PC-3 (cell line): ENCODE results near the gene TRIM47. TPM values are rescaled to one million over a fixed set of nuclear protein-coding genes. Genes with fewer than 3 reads are reported as not detected.

ENCODE experiments used
- ATAC-seq: fragments of 200-7000 bp; cut with Tn5 transposase; 2 replicates; pipeline ENCODE4 v1.9.1; 2020; ENCODE audit warnings: mild to moderate bottlenecking, moderate library complexity
- BruUV-seq: library from RNA; stranded (reverse); fragments of 400-500 nt; replicated peaks from 2 replicates; lab custom pipeline; 2021; lab: Mats Ljungman, UMichigan
- CTCF ChIA-PET: fragments of 300-600 bp; sonication (Branson Sonifier 250); formaldehyde crosslinking; loops from one replicate; lab custom pipeline; 2022; ENCODE audit warnings: antibody characterized with exemption; lab: Charles Lee
- POLR2A ChIA-PET: fragments of 300-600 bp; sonication (Branson Sonifier 250); formaldehyde crosslinking; loops from one replicate; lab custom pipeline; 2022; ENCODE audit warnings: antibody characterized with exemption; ENCODE audit not compliant: unreplicated experiment; lab: Charles Lee
- DNase-seq: peaks from one replicate; pipeline ENCODE4 v3.0.0-alpha.2; 2015
- H2AFZ ChIP-seq: fragments of 300-600 bp; sonication (generic); 2 replicates; pipeline ENCODE4 v1.6.0; 2016; ENCODE audit warnings: antibody characterized with exemption, low read length
- H3F3A ChIP-seq: fragments of 300-600 bp; sonication (generic); one replicate; pipeline ENCODE4 v1.6.0; 2017; ENCODE audit warnings: antibody characterized with exemption, low read length, control low read depth, mild to moderate bottlenecking; ENCODE audit not compliant: unreplicated experiment
- H3K27ac ChIP-seq: fragments of 300-600 bp; sonication (generic); 2 replicates; pipeline ENCODE4 v1.5.1; 2016; ENCODE audit warnings: mild to moderate bottlenecking, low read length
- H3K27me3 ChIP-seq: fragments of 300-600 bp; sonication (generic); 2 replicates; pipeline ENCODE4 v1.6.1; 2016; ENCODE audit warnings: low read length, mixed read lengths
- H3K36me3 ChIP-seq: fragments of 300-600 bp; sonication (generic); 2 replicates; pipeline ENCODE4 v1.6.1; 2016; ENCODE audit warnings: low read depth, mixed run types, low read length, mixed read lengths
- H3K4me1 ChIP-seq: fragments of 300-600 bp; sonication (generic); 2 replicates; pipeline ENCODE4 v1.5.1; 2016; ENCODE audit warnings: low read length; ENCODE audit not compliant: insufficient read depth
- H3K4me2 ChIP-seq: fragments of 300-600 bp; sonication (generic); 2 replicates; pipeline ENCODE4 v1.6.0; 2016; ENCODE audit warnings: low read length
- H3K4me3 ChIP-seq: fragments of 300-600 bp; sonication (generic); 2 replicates; pipeline ENCODE4 v1.5.1; 2016; ENCODE audit warnings: mild to moderate bottlenecking, low read length, mixed read lengths
- H3K79me2 ChIP-seq: fragments of 300-600 bp; sonication (generic); 2 replicates; pipeline ENCODE4 v1.6.1; 2017; ENCODE audit warnings: low read length, mixed read lengths
- H3K9ac ChIP-seq: fragments of 300-600 bp; sonication (generic); 2 replicates; pipeline ENCODE4 v1.6.0; 2016; ENCODE audit warnings: mild to moderate bottlenecking, low read length
- H3K9me2 ChIP-seq: fragments of 300-600 bp; sonication (generic); replicated peaks from 2 replicates; pipeline ENCODE4 v1.6.1; 2016; ENCODE audit warnings: mixed run types, low read length, mixed read lengths
- H3K9me3 ChIP-seq: fragments of 300-600 bp; sonication (generic); 2 replicates; pipeline ENCODE4 v1.6.1; 2016; ENCODE audit warnings: low read length, mixed read lengths
- H4K20me1 ChIP-seq: fragments of 300-600 bp; sonication (generic); 2 replicates; pipeline ENCODE4 v1.6.1; 2016; ENCODE audit warnings: low read length, mixed read lengths
- EZH2 ChIP-seq: fragments of 300-600 bp; sonication (generic); IDR thresholded peaks from one replicate; pipeline ENCODE4 v1.6.1; 2017; ENCODE audit warnings: antibody characterized with exemption, mild to moderate bottlenecking, low read length; ENCODE audit not compliant: unreplicated experiment
- EZH2phosphoT487 ChIP-seq: fragments of 300-600 bp; sonication (generic); IDR thresholded peaks from 2 replicates; pipeline ENCODE4 v1.6.1; 2018; ENCODE audit warnings: mild to moderate bottlenecking, antibody characterized with exemption, low read length, borderline replicate concordance
- intact Hi-C: fragments of 100-400 bp; cut with micrococcal nuclease; formaldehyde crosslinking; loops from 2 replicates; pipeline ENCODE4 v1.9.0; 2023
- total RNA-seq: library from RNA; depleted of rRNA; stranded (reverse); fragments of >200 nt; gene quantifications from 2 replicates; pipeline ENCODE4 v1.2.3, GENCODE V29; 2014
- TF ChIP-seq, protein P1 (sequence below): fragments of 300-600 bp; sonication (generic); conservative IDR thresholded peaks from 2 replicates; pipeline ENCODE4 v1.5.1; 2017; ENCODE audit warnings: antibody characterized with exemption, low read depth, mild to moderate bottlenecking, low read length

The TRIM47 gene
- total RNA-seq, 1 experiment from 2014 or later = 73.7 TPM

DNA sequence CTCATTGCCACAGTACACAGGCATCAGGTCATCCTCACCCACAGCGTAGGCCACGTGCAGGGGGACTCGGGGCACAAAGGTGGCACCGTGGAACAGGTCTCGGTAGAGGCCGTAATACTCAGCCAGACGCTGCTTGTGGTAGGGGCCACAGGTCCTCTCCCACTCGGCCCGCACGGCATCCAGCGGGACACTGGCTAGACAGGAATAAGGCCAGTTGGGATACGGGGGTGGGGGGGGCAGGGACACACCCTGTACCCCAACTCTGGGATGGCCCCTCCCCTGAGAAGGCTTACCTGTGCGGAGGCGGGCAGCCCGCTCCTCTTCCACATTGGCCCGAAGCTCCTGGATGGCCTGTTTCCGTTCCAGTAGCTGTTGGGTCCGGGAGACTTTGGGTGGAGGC lies 23.3 kb upstream of the TRIM47 start:
- Histone ChIP-seq H3K27ac (no peak overlapping the region), H3K9me3 (no peaks in the 10 kb centered on the region), H3K9me2 (no peaks in the 10 kb centered on the region), H3F3A (peaks cover 9% of the 10 kb centered on the region), H3K79me2 (peaks cover 26% of the 10 kb centered on the region), H2AFZ (no peak overlapping the region), H3K4me3 (no peak overlapping the region), H3K4me1 (peaks cover 18% of the 10 kb centered on the region), H3K4me2 (no peak overlapping the region), H3K9ac (no peak overlapping the region), H4K20me1 (no peaks in the 10 kb centered on the region), H3K27me3 (no peaks in the 10 kb centered on the region), H3K36me3 (peaks cover 32% of the 10 kb centered on the region)
- ATAC-seq = no peak
- intact Hi-C loops = loop anchor here (10.0 kb wide), 1 partner anchor 373 kb away; no protein-coding TSS in a partner anchor
- no peak for TF ChIP-seq EZH2
- TF ChIP-seq, protein P1, sequence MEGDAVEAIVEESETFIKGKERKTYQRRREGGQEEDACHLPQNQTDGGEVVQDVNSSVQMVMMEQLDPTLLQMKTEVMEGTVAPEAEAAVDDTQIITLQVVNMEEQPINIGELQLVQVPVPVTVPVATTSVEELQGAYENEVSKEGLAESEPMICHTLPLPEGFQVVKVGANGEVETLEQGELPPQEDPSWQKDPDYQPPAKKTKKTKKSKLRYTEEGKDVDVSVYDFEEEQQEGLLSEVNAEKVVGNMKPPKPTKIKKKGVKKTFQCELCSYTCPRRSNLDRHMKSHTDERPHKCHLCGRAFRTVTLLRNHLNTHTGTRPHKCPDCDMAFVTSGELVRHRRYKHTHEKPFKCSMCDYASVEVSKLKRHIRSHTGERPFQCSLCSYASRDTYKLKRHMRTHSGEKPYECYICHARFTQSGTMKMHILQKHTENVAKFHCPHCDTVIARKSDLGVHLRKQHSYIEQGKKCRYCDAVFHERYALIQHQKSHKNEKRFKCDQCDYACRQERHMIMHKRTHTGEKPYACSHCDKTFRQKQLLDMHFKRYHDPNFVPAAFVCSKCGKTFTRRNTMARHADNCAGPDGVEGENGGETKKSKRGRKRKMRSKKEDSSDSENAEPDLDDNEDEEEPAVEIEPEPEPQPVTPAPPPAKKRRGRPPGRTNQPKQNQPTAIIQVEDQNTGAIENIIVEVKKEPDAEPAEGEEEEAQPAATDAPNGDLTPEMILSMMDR = no peak
- TF ChIP-seq EZH2phosphoT487 = no peak
- ChIA-PET POLR2A (no interaction called here), CTCF (no interaction called here)
- no peak for DNase-seq
- BruUV-seq = no TSS peak

DNA sequence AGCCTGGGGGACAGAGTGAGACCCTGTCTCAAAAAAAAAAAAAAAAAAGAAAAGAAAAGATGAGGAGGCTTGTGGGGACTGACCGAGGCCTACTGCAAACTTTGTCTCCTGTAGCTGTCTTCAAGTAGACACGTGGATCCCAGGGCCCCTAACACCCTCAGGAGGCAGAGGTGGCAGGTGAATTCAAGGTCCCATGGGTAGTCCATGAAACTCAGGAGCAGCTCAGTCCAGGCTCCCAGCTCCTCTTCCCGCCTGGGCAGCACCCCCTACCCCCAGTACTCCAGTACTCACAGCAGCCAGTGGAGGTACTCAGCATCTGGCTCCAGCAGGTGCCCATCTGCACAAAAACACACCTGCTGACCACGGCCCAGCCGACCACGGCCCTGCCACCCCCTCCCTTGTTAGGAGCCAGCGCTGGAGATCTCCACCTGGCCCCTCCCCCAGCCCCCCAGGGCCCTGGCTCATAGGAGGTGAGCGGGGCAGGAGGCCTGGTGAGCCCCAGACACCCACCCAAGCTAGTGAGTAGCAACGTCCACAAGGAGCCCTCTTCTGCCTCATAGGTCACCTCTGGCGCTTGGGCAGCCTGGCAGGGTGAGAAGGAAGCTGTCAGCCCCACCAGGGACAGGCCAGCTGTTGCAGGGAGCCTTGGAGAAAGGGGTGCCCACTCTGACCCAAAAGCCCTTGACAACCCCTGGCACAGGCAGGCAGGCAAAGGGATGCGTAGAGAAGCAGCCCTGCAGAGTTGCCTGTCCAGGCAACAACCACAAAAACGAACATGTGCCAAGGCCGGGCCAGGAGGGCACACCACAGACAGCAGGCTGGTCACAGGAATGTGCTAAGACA lies 22.5 kb upstream of the TRIM47 start:
- Histone ChIP-seq H3K4me2 (no peak overlapping the region), H3K27me3 (no peaks in the 10 kb centered on the region), H3K9me2 (no peaks in the 10 kb centered on the region), H3K4me3 (no peak overlapping the region), H3K36me3 (peaks cover 32% of the 10 kb centered on the region), H3K27ac (no peak overlapping the region), H3K9ac (no peak overlapping the region), H3F3A (peaks cover 9% of the 10 kb centered on the region), H3K9me3 (no peaks in the 10 kb centered on the region), H3K79me2 (peaks cover 31% of the 10 kb centered on the region), H3K4me1 (peaks cover 18% of the 10 kb centered on the region), H2AFZ (no peak overlapping the region), H4K20me1 (no peaks in the 10 kb centered on the region)
- ChIA-PET POLR2A (no interaction called here), CTCF (no interaction called here)
- DNase-seq (no peak), ATAC-seq (no peak)
- no TSS peak for BruUV-seq
- intact Hi-C loops = loop anchor here (10.0 kb wide), 1 partner anchor 374 kb away; no protein-coding TSS in a partner anchor
- TF ChIP-seq EZH2phosphoT487 = no peak
- TF ChIP-seq EZH2 = no peak
- TF ChIP-seq, protein P1 = no peak
